Calu3 (cell line): Measurements from ENCODE around the gene PPIE. TPM values are rescaled to one million over a fixed set of nuclear protein-coding genes. Genes with fewer than 3 reads are reported as not detected.

Experiments used
- BruUV-seq: library from RNA; stranded (reverse); fragments of 400-500 nt; replicated peaks from 2 replicates; lab custom pipeline; 2021; lab: Mats Ljungman, UMichigan
- CTCF ChIA-PET: fragments of 300-600 bp; sonication (Branson Sonifier 250); formaldehyde crosslinking; loops from one replicate; lab custom pipeline; 2022; ENCODE audit warnings: antibody characterized with exemption; lab: Charles Lee
- DNase-seq: peaks from one replicate; pipeline ENCODE4 v3.0.0; 2022
- H3K27ac Mint-ChIP-seq: one replicate; pipeline ENCODE4 v1.8.0; 2022; ENCODE audit warnings: mixed read lengths; ENCODE audit not compliant: unreplicated experiment
- H3K27me3 Mint-ChIP-seq: one replicate; pipeline ENCODE4 v1.8.0; 2022; ENCODE audit warnings: mixed read lengths; ENCODE audit not compliant: unreplicated experiment
- H3K36me3 Mint-ChIP-seq: one replicate; pipeline ENCODE4 v1.8.0; 2022; ENCODE audit warnings: mild to moderate bottlenecking, moderate library complexity, mixed read lengths; ENCODE audit not compliant: insufficient read depth, unreplicated experiment
- H3K4me1 Mint-ChIP-seq: one replicate; pipeline ENCODE4 v1.8.0; 2022; ENCODE audit warnings: mild to moderate bottlenecking, low read depth, mixed read lengths; ENCODE audit not compliant: unreplicated experiment
- H3K4me3 Mint-ChIP-seq: one replicate; pipeline ENCODE4 v1.8.0; 2022; ENCODE audit warnings: mild to moderate bottlenecking, low read depth, moderate library complexity, mixed read lengths; ENCODE audit not compliant: unreplicated experiment
- H3K9me3 Mint-ChIP-seq: one replicate; pipeline ENCODE4 v1.8.0; 2022; ENCODE audit warnings: low read depth, mixed read lengths; ENCODE audit not compliant: unreplicated experiment
- CTCF ChIP-seq: fragments of 200-600 bp; IDR thresholded peaks from one replicate; pipeline ENCODE4 v1.8.0; 2022; ENCODE audit warnings: antibody characterized with exemption; ENCODE audit not compliant: unreplicated experiment
- intact Hi-C: fragments of 100-400 bp; cut with micrococcal nuclease; formaldehyde crosslinking; loops from one replicate; pipeline ENCODE4 v1.10.0; 2022; ENCODE audit not compliant: unreplicated experiment
- total RNA-seq: library from RNA; stranded (reverse); gene quantifications from 2 replicates; pipeline ENCODE4 v1.2.3, GENCODE V29; 2022

PPIE gene
- total RNA-seq, 1 experiment from 2014 or later = 38.2 TPM

GRCh38 chr1:39695016-39695415 is 43.7 kb upstream of the PPIE start:
- CTCF ChIA-PET = interaction anchor here (0.6 kb wide), 1 partner anchor 1839 kb away, joined by 3 read pairs; no protein-coding TSS in a partner anchor
- no peaks in the 10 kb centered on the region for H3K9me3 Mint-ChIP-seq
- no peak overlapping the region for H3K27ac Mint-ChIP-seq
- DNase-seq = no peak
- no peak for TF ChIP-seq CTCF
- peaks cover 79% of the 10 kb centered on the region for H3K27me3 Mint-ChIP-seq
- H3K36me3 Mint-ChIP-seq = no peaks in the 10 kb centered on the region
- intact Hi-C loops = no loop called here
- BruUV-seq = no TSS peak
- H3K4me1 Mint-ChIP-seq = no peaks in the 10 kb centered on the region
- no peak overlapping the region for H3K4me3 Mint-ChIP-seq

DNA sequence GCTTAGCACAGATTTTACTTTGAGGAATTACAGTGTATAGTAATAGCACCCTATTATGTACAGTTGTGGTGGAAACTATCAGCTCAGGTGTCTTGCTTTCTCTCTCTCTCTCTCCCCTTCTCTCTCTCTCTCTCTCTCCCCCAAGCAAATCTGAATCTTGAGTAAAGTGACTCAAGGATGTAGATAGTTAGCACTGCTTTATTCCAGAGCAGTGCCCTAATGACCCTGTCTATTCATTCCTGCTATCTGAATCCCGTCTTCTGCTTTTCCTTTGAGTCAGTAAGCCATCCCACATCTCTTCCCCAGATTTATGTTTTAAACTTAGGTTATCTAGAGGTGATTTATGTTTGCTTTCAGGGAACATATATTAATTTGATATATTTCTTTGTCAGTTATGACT is 42.2 kb upstream of the PPIE start:
- intact Hi-C loops = no loop called here
- peaks cover 10% of the 10 kb centered on the region for H3K4me1 Mint-ChIP-seq
- H3K27me3 Mint-ChIP-seq = peaks cover 80% of the 10 kb centered on the region
- H3K27ac Mint-ChIP-seq = no peak overlapping the region
- no peaks in the 10 kb centered on the region for H3K9me3 Mint-ChIP-seq
- no peak for DNase-seq
- no TSS peak for BruUV-seq
- no peak for TF ChIP-seq CTCF
- CTCF ChIA-PET = no interaction called here
- H3K4me3 Mint-ChIP-seq = no peak overlapping the region
- no peaks in the 10 kb centered on the region for H3K36me3 Mint-ChIP-seq

DNA sequence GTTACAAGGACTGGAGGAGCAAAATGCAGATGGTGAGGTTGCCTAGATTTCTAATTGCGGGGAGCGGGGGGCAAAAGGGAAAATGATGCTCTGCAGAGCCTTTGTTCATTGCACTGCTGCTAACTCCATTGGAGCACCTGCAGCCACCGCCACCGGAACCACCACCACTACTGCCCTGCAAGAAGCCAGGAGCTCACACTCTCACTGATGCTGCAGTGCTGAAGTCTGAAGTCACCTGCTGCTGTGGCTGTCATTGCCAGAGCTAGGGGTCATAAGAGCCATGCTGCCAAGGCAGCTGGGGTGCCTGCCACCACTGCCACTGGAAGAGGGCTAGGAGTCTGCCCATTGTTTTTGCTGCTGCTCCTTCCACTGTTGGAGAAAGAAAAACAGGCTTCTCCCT is 40.1 kb upstream of the PPIE start:
- Mint-ChIP-seq H3K36me3 (no peaks in the 10 kb centered on the region), H3K9me3 (no peaks in the 10 kb centered on the region), H3K27me3 (peaks cover 82% of the 10 kb centered on the region), H3K4me3 (no peak overlapping the region), H3K4me1 (peaks cover 16% of the 10 kb centered on the region), H3K27ac (no peak overlapping the region)
- intact Hi-C loops = no loop called here
- no peak for DNase-seq
- CTCF ChIA-PET = no interaction called here
- no peak for TF ChIP-seq CTCF
- no TSS peak for BruUV-seq

DNA sequence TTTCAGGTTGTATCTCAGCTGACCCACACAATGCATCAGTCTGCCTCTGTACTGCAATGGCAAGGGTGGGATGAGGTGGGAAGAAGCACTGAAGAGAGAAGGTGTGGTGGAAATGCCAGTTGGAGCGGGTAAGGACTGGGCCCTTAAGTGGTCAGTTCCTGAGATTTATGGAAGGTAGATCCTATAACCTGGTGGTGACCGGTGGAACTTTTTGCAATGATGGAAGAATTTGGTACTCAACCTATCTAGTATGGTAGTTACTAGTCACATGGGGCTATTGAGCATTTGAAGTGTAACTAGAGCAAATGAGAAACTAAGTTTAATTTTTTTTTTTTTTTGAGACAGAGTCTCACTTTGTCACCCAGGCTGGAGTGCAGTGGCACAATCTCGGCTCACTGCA is 39.3 kb upstream of the PPIE start:
- intact Hi-C loops = no loop called here
- H3K36me3 Mint-ChIP-seq = no peaks in the 10 kb centered on the region
- peak; percentile 10 for TF ChIP-seq CTCF
- no peak overlapping the region for H3K27ac Mint-ChIP-seq
- CTCF ChIA-PET = no interaction called here
- H3K9me3 Mint-ChIP-seq = no peaks in the 10 kb centered on the region
- BruUV-seq = no TSS peak
- DNase-seq = no peak
- H3K27me3 Mint-ChIP-seq = peaks cover 79% of the 10 kb centered on the region
- H3K4me3 Mint-ChIP-seq = no peak overlapping the region
- H3K4me1 Mint-ChIP-seq = peaks cover 16% of the 10 kb centered on the region
